Peyer's patch (tissue), 4 donors: ENCODE data around the gene ZNF519. TPM values are rescaled to one million over a fixed set of nuclear protein-coding genes. Genes with fewer than 3 reads are reported as not detected.

Experiments used
- DNase-seq, 3 donors: peaks; one replicate each; pipeline ENCODE4 v3.0.0-alpha.2; 2017 to 2019
- H3K27ac ChIP-seq, 4 donors: fragments of 200-600 bp; sonication (generic); one replicate each; pipeline ENCODE4 v1.5.1; 2016 to 2019
- H3K27me3 ChIP-seq, 2 donors: fragments of 200-600 bp; sonication (generic); one replicate each; pipeline ENCODE4 v1.5.1; 2019
- H3K36me3 ChIP-seq, 3 donors: fragments of 200-600 bp; sonication (generic); one replicate each; pipeline ENCODE4 v1.5.1; 2016 to 2019
- H3K4me1 ChIP-seq, 4 donors: fragments of 200-600 bp; sonication (generic); one replicate each; pipeline ENCODE4 v1.5.1; 2016 to 2019
- H3K4me3 ChIP-seq, 4 donors: fragments of 200-600 bp; sonication (generic); 1 replicate in 3 of 4; 2 replicates in 1 of 4; pipeline ENCODE4 v1.5.1; 2016 to 2019; ENCODE audit warnings: mild to moderate bottlenecking in 1 of 4
- H3K9me3 ChIP-seq, 4 donors: fragments of 200-600 bp; sonication (generic); one replicate each; pipeline ENCODE4 v1.5.1; 2016 to 2019; ENCODE audit warnings: mild to moderate bottlenecking in 1 of 4
- POLR2A ChIP-seq, 2 donors: fragments of 450-650 bp; IDR thresholded peaks; one replicate each; pipeline ENCODE4 v1.5.1; 2017; ENCODE audit warnings: antibody characterized with exemption in 2 of 2, mild to moderate bottlenecking in 2 of 2, moderate library complexity in 2 of 2
- total RNA-seq, 4 donors: library from RNA; depleted of rRNA; stranded (reverse); fragments of >200 nt; gene quantifications; one replicate each; pipeline ENCODE4 v1.1.0, GENCODE V29; 2016
- TF ChIP-seq, protein P1 (sequence below), 6 experiments: fragments of 450-650 bp in 4 of 6; fragments of 200-600 bp in 2 of 6; sonication (generic) in 1 of 6; IDR thresholded peaks; one replicate each; pipeline ENCODE4 v1.5.1; 2017 to 2019; ENCODE audit warnings: antibody characterized with exemption in 6 of 6, mild to moderate bottlenecking in 3 of 6, moderate library complexity in 1 of 6

Gene ZNF519
- total RNA-seq, 4 donors from 2014 or later = 1.9 to 10.7 (median 3.3) TPM

DNA sequence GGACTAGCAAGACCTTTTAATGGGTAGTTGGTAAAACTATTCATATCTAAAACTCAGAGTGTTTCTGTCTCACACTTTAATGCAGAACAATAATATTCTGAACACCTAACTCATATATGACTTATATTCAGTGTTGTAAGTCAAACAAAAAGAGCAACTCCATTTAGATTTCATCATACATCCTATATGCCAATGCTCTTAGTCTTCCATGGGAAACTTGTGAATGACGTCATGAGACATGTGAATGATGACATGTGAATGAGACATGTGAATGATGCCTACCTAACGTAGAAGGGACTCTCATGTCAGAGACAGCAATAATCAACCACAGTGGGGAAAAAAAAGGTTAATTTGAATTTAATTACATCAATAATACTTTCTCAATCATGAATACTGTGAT, 28.0 kb downstream of the ZNF519 start:
- no peak for DNase-seq
- H3K27me3 ChIP-seq = no peaks in the 10 kb centered on the region
- TF ChIP-seq, protein P1, sequence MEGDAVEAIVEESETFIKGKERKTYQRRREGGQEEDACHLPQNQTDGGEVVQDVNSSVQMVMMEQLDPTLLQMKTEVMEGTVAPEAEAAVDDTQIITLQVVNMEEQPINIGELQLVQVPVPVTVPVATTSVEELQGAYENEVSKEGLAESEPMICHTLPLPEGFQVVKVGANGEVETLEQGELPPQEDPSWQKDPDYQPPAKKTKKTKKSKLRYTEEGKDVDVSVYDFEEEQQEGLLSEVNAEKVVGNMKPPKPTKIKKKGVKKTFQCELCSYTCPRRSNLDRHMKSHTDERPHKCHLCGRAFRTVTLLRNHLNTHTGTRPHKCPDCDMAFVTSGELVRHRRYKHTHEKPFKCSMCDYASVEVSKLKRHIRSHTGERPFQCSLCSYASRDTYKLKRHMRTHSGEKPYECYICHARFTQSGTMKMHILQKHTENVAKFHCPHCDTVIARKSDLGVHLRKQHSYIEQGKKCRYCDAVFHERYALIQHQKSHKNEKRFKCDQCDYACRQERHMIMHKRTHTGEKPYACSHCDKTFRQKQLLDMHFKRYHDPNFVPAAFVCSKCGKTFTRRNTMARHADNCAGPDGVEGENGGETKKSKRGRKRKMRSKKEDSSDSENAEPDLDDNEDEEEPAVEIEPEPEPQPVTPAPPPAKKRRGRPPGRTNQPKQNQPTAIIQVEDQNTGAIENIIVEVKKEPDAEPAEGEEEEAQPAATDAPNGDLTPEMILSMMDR (IDR thresholded peaks at IDR 0.05) = no peak
- TF ChIP-seq POLR2A (IDR thresholded peaks at IDR 0.05) = no peak
- no peak overlapping the region for H3K27ac ChIP-seq
- H3K9me3 ChIP-seq = peaks cover 0 to 4% (median 0%) of the 10 kb centered on the region in 4 donors
- no peaks in the 10 kb centered on the region for H3K36me3 ChIP-seq
- no peaks in the 10 kb centered on the region for H3K4me1 ChIP-seq
- no peak overlapping the region for H3K4me3 ChIP-seq

DNA sequence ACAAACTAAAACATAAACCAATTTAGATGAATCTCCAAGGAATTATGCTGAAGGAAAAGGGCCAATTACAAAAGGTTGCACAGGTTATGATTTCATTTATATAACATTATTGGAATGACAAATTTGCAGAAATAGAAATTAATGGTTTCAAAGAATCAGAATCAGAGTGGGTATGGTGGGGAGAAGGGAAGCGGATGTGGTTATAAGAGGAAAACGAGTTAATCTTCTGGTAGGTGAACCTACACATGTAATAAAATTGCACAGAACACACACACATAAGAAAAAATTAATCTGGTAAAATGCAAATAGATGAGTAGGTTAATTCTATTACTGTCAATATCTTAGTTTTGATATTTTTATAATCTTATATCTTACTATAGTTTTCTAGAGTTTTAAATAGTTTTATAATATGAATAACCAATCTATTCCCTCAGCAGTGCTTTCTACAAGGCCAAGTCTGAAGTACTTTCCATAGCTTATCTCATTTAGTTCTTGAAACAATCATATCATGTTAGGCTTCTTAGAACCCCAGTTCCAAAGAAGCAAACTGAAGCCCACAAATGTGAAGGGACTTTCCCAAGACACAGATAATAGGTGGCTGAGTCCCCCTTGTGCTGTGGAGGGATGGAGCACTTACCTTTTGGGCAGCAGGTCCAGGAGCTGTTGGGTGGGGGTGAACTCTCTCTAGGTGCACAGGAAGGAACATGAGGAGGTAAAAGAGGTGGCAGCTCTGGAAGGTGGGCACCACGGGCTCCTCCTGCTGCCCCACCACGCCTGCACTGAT, 31.5 kb downstream of the ZNF519 start:
- Histone ChIP-seq H3K9me3 (peaks cover 0 to 4% (median 0%) of the 10 kb centered on the region in 4 donors), H3K27ac (no peak overlapping the region), H3K4me1 (no peaks in the 10 kb centered on the region), H3K27me3 (no peaks in the 10 kb centered on the region), H3K4me3 (no peak overlapping the region), H3K36me3 (no peaks in the 10 kb centered on the region)
- no peak for DNase-seq
- TF ChIP-seq, protein P1 (IDR thresholded peaks at IDR 0.05) = no peak
- TF ChIP-seq POLR2A (IDR thresholded peaks at IDR 0.05) = no peak

DNA sequence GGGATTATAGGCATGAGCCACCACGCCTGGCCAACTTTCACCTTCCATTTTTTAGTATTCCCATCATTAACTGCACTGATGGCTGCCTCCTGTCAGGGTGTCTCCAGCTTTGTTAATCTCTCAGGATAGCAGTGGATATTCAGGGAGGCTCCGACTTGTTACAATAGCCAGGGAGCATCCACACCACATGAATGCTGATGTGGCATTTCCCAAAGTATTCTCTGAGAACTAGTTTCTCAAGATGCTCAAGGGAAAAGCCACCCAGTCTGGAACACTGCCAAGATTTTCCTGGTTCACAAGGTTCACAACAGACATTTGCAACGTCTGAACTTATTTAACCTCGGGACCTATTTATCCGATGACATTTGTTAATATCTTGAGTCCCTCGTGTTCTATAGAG, 33.8 kb downstream of the ZNF519 start:
- no peaks in the 10 kb centered on the region for H3K9me3 ChIP-seq
- TF ChIP-seq, protein P1 (IDR thresholded peaks at IDR 0.05) = no peak
- TF ChIP-seq POLR2A (IDR thresholded peaks at IDR 0.05) = no peak
- no peak overlapping the region for H3K27ac ChIP-seq
- no peaks in the 10 kb centered on the region for H3K36me3 ChIP-seq
- no peaks in the 10 kb centered on the region for H3K4me1 ChIP-seq
- H3K4me3 ChIP-seq = no peak overlapping the region
- DNase-seq = no peak
- no peaks in the 10 kb centered on the region for H3K27me3 ChIP-seq

DNA sequence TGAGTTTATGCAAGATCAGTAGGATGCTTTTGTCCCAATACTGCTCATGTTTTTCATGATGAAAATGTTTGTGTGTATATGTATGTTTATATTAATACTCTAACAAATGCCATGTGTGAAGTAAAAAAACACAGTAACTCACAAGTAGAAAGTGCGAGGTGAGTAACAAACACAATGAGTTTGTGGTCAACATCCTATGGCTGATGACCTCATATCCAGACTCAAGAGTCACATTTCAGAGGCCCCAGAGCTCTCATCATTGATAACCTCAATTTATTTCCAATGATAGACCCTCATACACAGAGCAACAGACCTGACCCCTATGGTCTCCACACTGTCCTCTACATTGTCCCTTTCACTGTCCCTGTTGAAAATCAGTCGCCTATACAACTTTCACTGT, 34.5 kb downstream of the ZNF519 start:
- Histone ChIP-seq H3K36me3 (no peaks in the 10 kb centered on the region), H3K9me3 (no peaks in the 10 kb centered on the region), H3K4me3 (no peak overlapping the region), H3K4me1 (no peaks in the 10 kb centered on the region), H3K27me3 (no peaks in the 10 kb centered on the region), H3K27ac (no peak overlapping the region)
- DNase-seq = no peak
- TF ChIP-seq POLR2A (IDR thresholded peaks at IDR 0.05) = no peak
- TF ChIP-seq, protein P1 (IDR thresholded peaks at IDR 0.05) = no peak

DNA sequence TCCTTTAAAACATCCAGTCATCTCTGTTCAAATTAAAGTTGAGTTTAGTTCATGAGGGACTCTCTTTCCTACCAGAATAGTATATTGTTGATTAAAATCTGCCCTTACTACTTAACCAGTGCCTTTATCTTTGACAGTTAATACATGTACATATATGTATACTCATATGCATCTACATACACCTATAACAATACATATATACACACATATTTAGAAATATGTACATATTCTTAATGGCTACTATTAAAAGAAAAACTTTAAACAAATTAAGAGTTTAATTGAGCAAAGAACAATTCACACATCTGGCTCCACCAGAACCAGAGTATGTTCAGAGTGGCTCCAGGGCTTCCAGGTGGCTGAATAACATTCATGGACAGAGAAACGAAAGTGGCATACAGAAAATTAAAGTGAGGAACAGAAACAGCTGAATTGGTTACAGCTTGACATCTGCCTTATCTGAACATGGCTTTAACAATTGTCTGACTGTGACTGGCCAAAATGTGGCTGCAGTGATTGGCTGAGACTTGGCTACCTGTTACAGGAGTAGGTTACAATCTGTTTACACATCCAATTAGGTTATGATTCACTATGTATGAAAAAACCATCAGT, 38.8 kb downstream of the ZNF519 start:
- H3K9me3 ChIP-seq = no peaks in the 10 kb centered on the region
- no peaks in the 10 kb centered on the region for H3K27me3 ChIP-seq
- TF ChIP-seq, protein P1 (IDR thresholded peaks at IDR 0.05) = no peak
- no peak for TF ChIP-seq POLR2A (IDR thresholded peaks at IDR 0.05)
- H3K4me3 ChIP-seq = no peak overlapping the region
- H3K4me1 ChIP-seq = no peaks in the 10 kb centered on the region
- DNase-seq = no peak
- H3K36me3 ChIP-seq = no peaks in the 10 kb centered on the region
- no peak overlapping the region for H3K27ac ChIP-seq
